Measurements from ENCODE around the gene TLE4.

The TLE4 gene

GRCh38 chr9:79691496-79691895, 119.7 kb downstream of the TLE4 start:
- no peak for DNase-seq (ENCODE audit: low read depth)

- DNase-seq (ENCODE audit: low read depth) = no peak
Measured at GRCh38 chr9:79692857-79693571, 121.2 kb downstream of the TLE4 start.

GRCh38 chr9:79693750-79694149, 122.0 kb downstream of the TLE4 start:
- no peak for DNase-seq (ENCODE audit: low read depth)

- no peak for DNase-seq (ENCODE audit: low read depth)
Measured at GRCh38 chr9:79694208-79694607, 122.4 kb downstream of the TLE4 start.

GRCh38 chr9:79694676-79695400, 123.1 kb downstream of the TLE4 start:
- peak; percentile 53 for DNase-seq (ENCODE audit: low read depth)

GRCh38 chr9:79695531-79696175, 123.9 kb downstream of the TLE4 start:
- no peak for DNase-seq (ENCODE audit: low read depth)

- DNase-seq (ENCODE audit: low read depth) = no peak
Measured at GRCh38 chr9:79698967-79699366, 127.2 kb downstream of the TLE4 start.

- no peak for DNase-seq (ENCODE audit: low read depth)
Measured at GRCh38 chr9:79699479-79699878, 127.7 kb downstream of the TLE4 start.

- no peak for DNase-seq (ENCODE audit: low read depth)
Measured at GRCh38 chr9:79700607-79701360, 129.0 kb downstream of the TLE4 start.

- peak; percentile 24 for DNase-seq (ENCODE audit: low read depth)
Measured at GRCh38 chr9:79701651-79702050, 129.9 kb downstream of the TLE4 start.

- DNase-seq (ENCODE audit: low read depth) = no peak
Measured at GRCh38 chr9:79705704-79706103, 133.9 kb downstream of the TLE4 start.

- no peak for DNase-seq (ENCODE audit: low read depth)
Measured at GRCh38 chr9:79706512-79706911, 134.7 kb downstream of the TLE4 start.

GRCh38 chr9:79707589-79707988, 135.8 kb downstream of the TLE4 start:
- no peak for DNase-seq (ENCODE audit: low read depth)

- no peak for DNase-seq (ENCODE audit: low read depth)
Measured at GRCh38 chr9:79708541-79708940, 136.8 kb downstream of the TLE4 start.

- no peak for DNase-seq (ENCODE audit: low read depth)
Measured at GRCh38 chr9:79709743-79710674, 138.2 kb downstream of the TLE4 start.

GRCh38 chr9:79711874-79712273, 140.1 kb downstream of the TLE4 start:
- no peak for DNase-seq (ENCODE audit: low read depth)

- no peak for DNase-seq (ENCODE audit: low read depth)
Measured at GRCh38 chr9:79719021-79719420, 147.3 kb downstream of the TLE4 start.

- DNase-seq (ENCODE audit: low read depth) = no peak
Measured at GRCh38 chr9:79719989-79720388, 148.2 kb downstream of the TLE4 start.

GRCh38 chr9:79731171-79731890, 159.6 kb downstream of the TLE4 start:
- DNase-seq (ENCODE audit: low read depth) = no peak

GRCh38 chr9:79735023-79735779, 163.4 kb downstream of the TLE4 start:
- no peak for DNase-seq (ENCODE audit: low read depth)
